Measurements from ENCODE around the gene HIPK1.

The HIPK1 gene

GRCh38 chr1:113986802-113987201 lies 57.7 kb downstream of the HIPK1 start:
- H3K36me3 ChIP-seq (ENCODE audit: control insufficient read depth in 1 of 2, insufficient read depth in 2 of 2, low read length in 2 of 2): no peaks in the 10 kb centered on the region
- no peak overlapping the region for H3K27ac ChIP-seq (ENCODE audit: low read length)
- peaks cover 12 to 31% of the 10 kb centered on the region in 2 donors for H3K4me1 ChIP-seq (ENCODE audit: control insufficient read depth in 1 of 2, insufficient read depth in 2 of 2, low read length in 2 of 2)
- no peaks in the 10 kb centered on the region for H3K9me3 ChIP-seq (ENCODE audit: control insufficient read depth in 1 of 2, low read length in 2 of 2)
- no peak overlapping the region for H3K4me3 ChIP-seq (ENCODE audit: low read depth in 1 of 2, low read length in 2 of 2)
- H3K27me3 ChIP-seq (ENCODE audit: low read depth, low read length): no peaks in the 10 kb centered on the region

GRCh38 chr1:113987259-113987658 lies 58.1 kb downstream of the HIPK1 start:
- Histone ChIP-seq H3K4me3 (ENCODE audit: low read depth in 1 of 2, low read length in 2 of 2) (no peak overlapping the region), H3K27ac (ENCODE audit: low read length) (no peak overlapping the region)

GRCh38 chr1:113990530-113990929 lies 61.4 kb downstream of the HIPK1 start:
- H3K36me3 ChIP-seq (ENCODE audit: control insufficient read depth in 1 of 2, insufficient read depth in 2 of 2, low read length in 2 of 2): no peaks in the 10 kb centered on the region
- no peak overlapping the region for H3K4me3 ChIP-seq (ENCODE audit: low read depth in 1 of 2, low read length in 2 of 2)
- no peaks in the 10 kb centered on the region for H3K27me3 ChIP-seq (ENCODE audit: low read depth, low read length)
- H3K9me3 ChIP-seq (ENCODE audit: control insufficient read depth in 1 of 2, low read length in 2 of 2): peaks cover 2% of the 10 kb centered on the region in 2 donors
- no peaks in the 10 kb centered on the region for H3K4me1 ChIP-seq (ENCODE audit: control insufficient read depth in 1 of 2, insufficient read depth in 2 of 2, low read length in 2 of 2)
- no peak overlapping the region for H3K27ac ChIP-seq (ENCODE audit: low read length)

More at GRCh38 chr1:113987259-113987658, 58.1 kb downstream of the HIPK1 start:
- no peaks in the 10 kb centered on the region for H3K27me3 ChIP-seq (ENCODE audit: low read depth, low read length)
- H3K36me3 ChIP-seq (ENCODE audit: control insufficient read depth in 1 of 2, insufficient read depth in 2 of 2, low read length in 2 of 2): no peaks in the 10 kb centered on the region
- no peaks in the 10 kb centered on the region for H3K9me3 ChIP-seq (ENCODE audit: control insufficient read depth in 1 of 2, low read length in 2 of 2)
- peaks cover 12 to 26% of the 10 kb centered on the region in 2 donors for H3K4me1 ChIP-seq (ENCODE audit: control insufficient read depth in 1 of 2, insufficient read depth in 2 of 2, low read length in 2 of 2)

GRCh38 chr1:113990961-113991360 lies 61.8 kb downstream of the HIPK1 start:
- no peak overlapping the region for H3K4me3 ChIP-seq (ENCODE audit: low read depth in 1 of 2, low read length in 2 of 2)
- H3K9me3 ChIP-seq (ENCODE audit: control insufficient read depth in 1 of 2, low read length in 2 of 2): peaks cover 2 to 3% of the 10 kb centered on the region in 2 donors
- no peaks in the 10 kb centered on the region for H3K27me3 ChIP-seq (ENCODE audit: low read depth, low read length)
- H3K36me3 ChIP-seq (ENCODE audit: control insufficient read depth in 1 of 2, insufficient read depth in 2 of 2, low read length in 2 of 2): no peaks in the 10 kb centered on the region
- H3K4me1 ChIP-seq (ENCODE audit: control insufficient read depth in 1 of 2, insufficient read depth in 2 of 2, low read length in 2 of 2): no peaks in the 10 kb centered on the region
- H3K27ac ChIP-seq (ENCODE audit: low read length): no peak overlapping the region

- Histone ChIP-seq H3K27me3 (ENCODE audit: low read depth, low read length) (no peaks in the 10 kb centered on the region), H3K27ac (ENCODE audit: low read length) (no peak overlapping the region), H3K4me1 (ENCODE audit: control insufficient read depth in 1 of 2, insufficient read depth in 2 of 2, low read length in 2 of 2) (no peaks in the 10 kb centered on the region)
These were observed 62.4 kb downstream of the HIPK1 start for GRCh38 chr1:113991467-113991997.

GRCh38 chr1:113993072-113993471 lies 63.9 kb downstream of the HIPK1 start:
- peaks cover 2 to 3% of the 10 kb centered on the region in 2 donors for H3K9me3 ChIP-seq (ENCODE audit: control insufficient read depth in 1 of 2, low read length in 2 of 2)
- no peaks in the 10 kb centered on the region for H3K27me3 ChIP-seq (ENCODE audit: low read depth, low read length)
- no peaks in the 10 kb centered on the region for H3K36me3 ChIP-seq (ENCODE audit: control insufficient read depth in 1 of 2, insufficient read depth in 2 of 2, low read length in 2 of 2)
- peaks cover 0 to under 1% of the 10 kb centered on the region in 2 donors for H3K4me1 ChIP-seq (ENCODE audit: control insufficient read depth in 1 of 2, insufficient read depth in 2 of 2, low read length in 2 of 2)
- H3K27ac ChIP-seq (ENCODE audit: low read length): no peak overlapping the region
- H3K4me3 ChIP-seq (ENCODE audit: low read depth in 1 of 2, low read length in 2 of 2): no peak overlapping the region

More at GRCh38 chr1:113991467-113991997, 62.4 kb downstream of the HIPK1 start:
- H3K36me3 ChIP-seq (ENCODE audit: control insufficient read depth in 1 of 2, insufficient read depth in 2 of 2, low read length in 2 of 2): no peaks in the 10 kb centered on the region
- H3K4me3 ChIP-seq (ENCODE audit: low read depth in 1 of 2, low read length in 2 of 2): no peak overlapping the region
- peaks cover 2 to 3% of the 10 kb centered on the region in 2 donors for H3K9me3 ChIP-seq (ENCODE audit: control insufficient read depth in 1 of 2, low read length in 2 of 2)

GRCh38 chr1:113993766-113994165 lies 64.6 kb downstream of the HIPK1 start:
- H3K4me1 ChIP-seq (ENCODE audit: control insufficient read depth in 1 of 2, insufficient read depth in 2 of 2, low read length in 2 of 2): peaks cover 0 to 4% of the 10 kb centered on the region in 2 donors
- H3K27ac ChIP-seq (ENCODE audit: low read length): no peak overlapping the region
- H3K9me3 ChIP-seq (ENCODE audit: control insufficient read depth in 1 of 2, low read length in 2 of 2): peaks cover 2 to 3% of the 10 kb centered on the region in 2 donors
- H3K27me3 ChIP-seq (ENCODE audit: low read depth, low read length): no peaks in the 10 kb centered on the region
- no peaks in the 10 kb centered on the region for H3K36me3 ChIP-seq (ENCODE audit: control insufficient read depth in 1 of 2, insufficient read depth in 2 of 2, low read length in 2 of 2)
- H3K4me3 ChIP-seq (ENCODE audit: low read depth in 1 of 2, low read length in 2 of 2): no peak overlapping the region

- peaks cover 2 to 3% of the 10 kb centered on the region in 2 donors for H3K9me3 ChIP-seq (ENCODE audit: control insufficient read depth in 1 of 2, low read length in 2 of 2)
- H3K27me3 ChIP-seq (ENCODE audit: low read depth, low read length): no peaks in the 10 kb centered on the region
- H3K27ac ChIP-seq (ENCODE audit: low read length): no peak overlapping the region
- peaks cover 0 to 4% of the 10 kb centered on the region in 2 donors for H3K4me1 ChIP-seq (ENCODE audit: control insufficient read depth in 1 of 2, insufficient read depth in 2 of 2, low read length in 2 of 2)
- H3K4me3 ChIP-seq (ENCODE audit: low read depth in 1 of 2, low read length in 2 of 2): no peak overlapping the region
- no peaks in the 10 kb centered on the region for H3K36me3 ChIP-seq (ENCODE audit: control insufficient read depth in 1 of 2, insufficient read depth in 2 of 2, low read length in 2 of 2)
These were observed 66.3 kb downstream of the HIPK1 start for GRCh38 chr1:113995382-113995781.

- H3K4me1 ChIP-seq (ENCODE audit: control insufficient read depth in 1 of 2, insufficient read depth in 2 of 2, low read length in 2 of 2): peaks cover 0 to 4% of the 10 kb centered on the region in 2 donors
- H3K9me3 ChIP-seq (ENCODE audit: control insufficient read depth in 1 of 2, low read length in 2 of 2): peaks cover 2 to 3% of the 10 kb centered on the region in 2 donors
- H3K36me3 ChIP-seq (ENCODE audit: control insufficient read depth in 1 of 2, insufficient read depth in 2 of 2, low read length in 2 of 2): no peaks in the 10 kb centered on the region
- no peak overlapping the region for H3K4me3 ChIP-seq (ENCODE audit: low read depth in 1 of 2, low read length in 2 of 2)
- H3K27me3 ChIP-seq (ENCODE audit: low read depth, low read length): no peaks in the 10 kb centered on the region
- no peak overlapping the region for H3K27ac ChIP-seq (ENCODE audit: low read length)
These were observed 69.2 kb downstream of the HIPK1 start for GRCh38 chr1:113998361-113998760.

- Histone ChIP-seq H3K27ac (ENCODE audit: low read length) (no peak overlapping the region), H3K4me1 (ENCODE audit: control insufficient read depth in 1 of 2, insufficient read depth in 2 of 2, low read length in 2 of 2) (peaks cover 0 to 4% of the 10 kb centered on the region in 2 donors), H3K9me3 (ENCODE audit: control insufficient read depth in 1 of 2, low read length in 2 of 2) (peaks cover 2 to 3% of the 10 kb centered on the region in 2 donors), H3K4me3 (ENCODE audit: low read depth in 1 of 2, low read length in 2 of 2) (no peak overlapping the region), H3K36me3 (ENCODE audit: control insufficient read depth in 1 of 2, insufficient read depth in 2 of 2, low read length in 2 of 2) (no peaks in the 10 kb centered on the region), H3K27me3 (ENCODE audit: low read depth, low read length) (no peaks in the 10 kb centered on the region)
These were observed 70.1 kb downstream of the HIPK1 start for GRCh38 chr1:113999233-113999632.

- Histone ChIP-seq H3K4me3 (ENCODE audit: low read depth in 1 of 2, low read length in 2 of 2) (no peak overlapping the region), H3K27ac (ENCODE audit: low read length) (no peak overlapping the region), H3K9me3 (ENCODE audit: control insufficient read depth in 1 of 2, low read length in 2 of 2) (peaks cover 2 to 3% of the 10 kb centered on the region in 2 donors), H3K4me1 (ENCODE audit: control insufficient read depth in 1 of 2, insufficient read depth in 2 of 2, low read length in 2 of 2) (peaks cover 0 to 4% of the 10 kb centered on the region in 2 donors), H3K27me3 (ENCODE audit: low read depth, low read length) (no peaks in the 10 kb centered on the region), H3K36me3 (ENCODE audit: control insufficient read depth in 1 of 2, insufficient read depth in 2 of 2, low read length in 2 of 2) (no peaks in the 10 kb centered on the region)
These were observed 70.7 kb downstream of the HIPK1 start for GRCh38 chr1:113999799-114000198.

GRCh38 chr1:114000406-114000805 lies 71.3 kb downstream of the HIPK1 start:
- Histone ChIP-seq H3K27me3 (ENCODE audit: low read depth, low read length) (no peaks in the 10 kb centered on the region), H3K4me1 (ENCODE audit: control insufficient read depth in 1 of 2, insufficient read depth in 2 of 2, low read length in 2 of 2) (peaks cover 0 to 4% of the 10 kb centered on the region in 2 donors), H3K4me3 (ENCODE audit: low read depth in 1 of 2, low read length in 2 of 2) (no peak overlapping the region), H3K27ac (ENCODE audit: low read length) (no peak overlapping the region), H3K9me3 (ENCODE audit: control insufficient read depth in 1 of 2, low read length in 2 of 2) (peaks cover 0 to 2% of the 10 kb centered on the region in 2 donors), H3K36me3 (ENCODE audit: control insufficient read depth in 1 of 2, insufficient read depth in 2 of 2, low read length in 2 of 2) (no peaks in the 10 kb centered on the region)

Measured in muscle layer of duodenum (tissue), 2 donors.